ENCODE data around the gene CDH4. TPM values are rescaled to one million over a fixed set of nuclear protein-coding genes. Genes with fewer than 3 reads are reported as not detected.

The CDH4 gene
- total RNA-seq, 2 donors from 2014 or later: not detected

- DNase-seq (ENCODE audit: low spot score) (no peak), ATAC-seq (no peak)
- Mint-ChIP-seq H3K4me3 (no peak overlapping the region), H3K4me1 (ENCODE audit: low read depth in 2 of 2) (peaks cover 7 to 11% of the 10 kb centered on the region in 2 donors), H3K9me3 (peaks cover 2% of the 10 kb centered on the region), H3K27ac (no peak overlapping the region), H3K36me3 (no peaks in the 10 kb centered on the region), H3K27me3 (peaks cover 0 to 8% of the 10 kb centered on the region in 2 donors)
These were observed 656.3 kb downstream of the CDH4 start for GRCh38 chr20:61908057-61909026.

- H3K9me3 Mint-ChIP-seq: peaks cover 2% of the 10 kb centered on the region
- DNase-seq (ENCODE audit: low spot score): no peak
These were observed 657.0 kb downstream of the CDH4 start for GRCh38 chr20:61909028-61909427.

GRCh38 chr20:61909821-61910220 lies 657.8 kb downstream of the CDH4 start:
- H3K9me3 Mint-ChIP-seq: peaks cover 2% of the 10 kb centered on the region
- DNase-seq (ENCODE audit: low spot score) (no peak), ATAC-seq (no peak)
- H3K4me3 Mint-ChIP-seq: no peak overlapping the region
- peaks cover 3 to 8% of the 10 kb centered on the region in 2 donors for H3K27me3 Mint-ChIP-seq
- no peaks in the 10 kb centered on the region for H3K36me3 Mint-ChIP-seq
- H3K4me1 Mint-ChIP-seq (ENCODE audit: low read depth in 2 of 2): peaks cover 12 to 14% of the 10 kb centered on the region in 2 donors
- H3K27ac Mint-ChIP-seq: no peak overlapping the region

More at GRCh38 chr20:61909028-61909427, 657.0 kb downstream of the CDH4 start:
- Mint-ChIP-seq H3K4me1 (ENCODE audit: low read depth in 2 of 2) (peaks cover 7 to 11% of the 10 kb centered on the region in 2 donors), H3K36me3 (no peaks in the 10 kb centered on the region), H3K4me3 (no peak overlapping the region), H3K27me3 (peaks cover 0 to 8% of the 10 kb centered on the region in 2 donors), H3K27ac (no peak overlapping the region)
- ATAC-seq: no peak

- H3K9me3 Mint-ChIP-seq: peaks cover 2% of the 10 kb centered on the region
- no peak overlapping the region for H3K4me3 Mint-ChIP-seq
- no peaks in the 10 kb centered on the region for H3K36me3 Mint-ChIP-seq
- no peak for ATAC-seq
- DNase-seq (ENCODE audit: low spot score): no peak
- H3K27ac Mint-ChIP-seq: no peak overlapping the region
- peaks cover 7 to 8% of the 10 kb centered on the region in 2 donors for H3K27me3 Mint-ChIP-seq
- H3K4me1 Mint-ChIP-seq (ENCODE audit: low read depth in 2 of 2): peaks cover 12 to 17% of the 10 kb centered on the region in 2 donors
These were observed 659.8 kb downstream of the CDH4 start for GRCh38 chr20:61911824-61912223.

GRCh38 chr20:61912665-61913422 lies 660.8 kb downstream of the CDH4 start:
- H3K27ac Mint-ChIP-seq: no peak overlapping the region
- ATAC-seq: peak in 1 of 2 donors; percentile 4
- no peak overlapping the region for H3K4me3 Mint-ChIP-seq
- H3K36me3 Mint-ChIP-seq: no peaks in the 10 kb centered on the region
- peaks cover 12 to 17% of the 10 kb centered on the region in 2 donors for H3K4me1 Mint-ChIP-seq (ENCODE audit: low read depth in 2 of 2)
- peaks cover 8% of the 10 kb centered on the region in 2 donors for H3K27me3 Mint-ChIP-seq
- H3K9me3 Mint-ChIP-seq: peaks cover 2% of the 10 kb centered on the region
- DNase-seq (ENCODE audit: low spot score): no peak

GRCh38 chr20:61913423-61914225 lies 661.6 kb downstream of the CDH4 start:
- Mint-ChIP-seq H3K27ac (no peak overlapping the region), H3K4me1 (ENCODE audit: low read depth in 2 of 2) (peaks cover 12 to 17% of the 10 kb centered on the region in 2 donors), H3K27me3 (peaks cover 8% of the 10 kb centered on the region in 2 donors), H3K4me3 (no peak overlapping the region), H3K36me3 (no peaks in the 10 kb centered on the region), H3K9me3 (peaks cover 2% of the 10 kb centered on the region)
- DNase-seq (ENCODE audit: low spot score) (no peak), ATAC-seq (no peak)

- Mint-ChIP-seq H3K9me3 (peaks cover 2% of the 10 kb centered on the region), H3K27me3 (peaks cover 8% of the 10 kb centered on the region in 2 donors), H3K36me3 (no peaks in the 10 kb centered on the region), H3K27ac (no peak overlapping the region), H3K4me3 (no peak overlapping the region), H3K4me1 (ENCODE audit: low read depth in 2 of 2) (peaks cover 12 to 17% of the 10 kb centered on the region in 2 donors)
- DNase-seq (ENCODE audit: low spot score) (no peak), ATAC-seq (no peak)
These were observed 663.0 kb downstream of the CDH4 start for GRCh38 chr20:61915101-61915500.

- Mint-ChIP-seq H3K9me3 (no peaks in the 10 kb centered on the region), H3K27ac (no peak overlapping the region), H3K36me3 (no peaks in the 10 kb centered on the region), H3K4me3 (no peak overlapping the region), H3K27me3 (peaks cover 0 to 8% of the 10 kb centered on the region in 2 donors), H3K4me1 (ENCODE audit: low read depth in 2 of 2) (peaks cover 12 to 17% of the 10 kb centered on the region in 2 donors)
- DNase-seq (ENCODE audit: low spot score) (no peak), ATAC-seq (no peak)
These were observed 664.3 kb downstream of the CDH4 start for GRCh38 chr20:61916318-61916891.

GRCh38 chr20:61917474-61918145 lies 665.5 kb downstream of the CDH4 start:
- DNase-seq (ENCODE audit: low spot score) (no peak), ATAC-seq (no peak)
- Mint-ChIP-seq H3K27me3 (peaks cover 0 to 8% of the 10 kb centered on the region in 2 donors), H3K27ac (no peak overlapping the region), H3K4me1 (ENCODE audit: low read depth in 2 of 2) (peaks cover 10 to 11% of the 10 kb centered on the region in 2 donors), H3K36me3 (no peaks in the 10 kb centered on the region), H3K9me3 (no peaks in the 10 kb centered on the region), H3K4me3 (no peak overlapping the region)

- no peak for ATAC-seq
- Mint-ChIP-seq H3K9me3 (no peaks in the 10 kb centered on the region), H3K27me3 (peaks cover 0 to 8% of the 10 kb centered on the region in 2 donors), H3K4me3 (no peak overlapping the region), H3K4me1 (ENCODE audit: low read depth in 2 of 2) (peaks cover 5% of the 10 kb centered on the region in 2 donors), H3K27ac (no peak overlapping the region), H3K36me3 (no peaks in the 10 kb centered on the region)
- no peak for DNase-seq (ENCODE audit: low spot score)
These were observed 666.5 kb downstream of the CDH4 start for GRCh38 chr20:61918548-61918947.

- no peaks in the 10 kb centered on the region for H3K9me3 Mint-ChIP-seq
- no peak for DNase-seq (ENCODE audit: low spot score)
These were observed 667.2 kb downstream of the CDH4 start for GRCh38 chr20:61919239-61919638.

GRCh38 chr20:61919675-61920365 lies 667.8 kb downstream of the CDH4 start:
- no peak for DNase-seq (ENCODE audit: low spot score)
- Mint-ChIP-seq H3K9me3 (no peaks in the 10 kb centered on the region), H3K4me1 (ENCODE audit: low read depth in 2 of 2) (peaks cover 0 to 3% of the 10 kb centered on the region in 2 donors)

More at GRCh38 chr20:61919239-61919638, 667.2 kb downstream of the CDH4 start:
- Mint-ChIP-seq H3K4me1 (ENCODE audit: low read depth in 2 of 2) (peaks cover 3 to 5% of the 10 kb centered on the region in 2 donors), H3K27ac (no peak overlapping the region), H3K27me3 (peaks cover 0 to 7% of the 10 kb centered on the region in 2 donors), H3K36me3 (no peaks in the 10 kb centered on the region), H3K4me3 (no peak overlapping the region)
- no peak for ATAC-seq

More at GRCh38 chr20:61919675-61920365, 667.8 kb downstream of the CDH4 start:
- H3K27me3 Mint-ChIP-seq: peaks cover 0 to 5% of the 10 kb centered on the region in 2 donors
- H3K4me3 Mint-ChIP-seq: no peak overlapping the region
- no peaks in the 10 kb centered on the region for H3K36me3 Mint-ChIP-seq
- ATAC-seq: no peak
- H3K27ac Mint-ChIP-seq: no peak overlapping the region

Measured in natural killer cell treated with Interleukin-12 subunit alpha and Interleukin-12 subunit beta and Interleukin-15 and Interleukin-18, amount 100 ng/mL, for 72 hours (primary cell).